Breast epithelium (tissue), 3 donors: ENCODE measurements around the gene SCN10A.

ENCODE experiments used
- CTCF ChIP-seq, 3 donors: fragments of 450-650 bp; IDR thresholded peaks; one replicate each; pipeline ENCODE4 v1.5.1; 2016 to 2017; ENCODE audit warnings: antibody characterized with exemption in 3 of 3, mild to moderate bottlenecking in 3 of 3, moderate library complexity in 3 of 3
- POLR2A ChIP-seq: fragments of 450-650 bp; IDR thresholded peaks from one replicate; pipeline ENCODE4 v1.6.1; 2016; ENCODE audit warnings: antibody characterized with exemption, mild to moderate bottlenecking, moderate library complexity
- POLR2AphosphoS5 ChIP-seq, 3 donors: sonication (generic); formaldehyde crosslinking; IDR thresholded peaks; one replicate each; pipeline ENCODE4 v1.6.1; 2017; ENCODE audit warnings: antibody characterized with exemption in 3 of 3

- TF ChIP-seq CTCF (IDR thresholded peaks at IDR 0.05) (no peak), POLR2A (no peak), POLR2AphosphoS5 (IDR thresholded peaks at IDR 0.05) (no peak)
Measured at GRCh38 chr3:38805765-38806386, 10.1 kb downstream of the SCN10A start.
